Activated naive CD4-positive, alpha-beta T cell treated with anti-CD3 and anti-CD28 coated beads, Interleukin-2, amount 10 ng/mL, durations not matched to agents 7 days and 5 days (primary cell): ENCODE data around the gene PKHD1.

Experiments
- CTCF ChIA-PET: fragments of 350-600 bp; sonication (Branson Sonifier 250); formaldehyde crosslinking; loops from one replicate; lab custom pipeline; 2021; ENCODE audit warnings: antibody characterized with exemption; lab: Charles Lee
- DNase-seq: peaks from one replicate; pipeline ENCODE4 v3.0.0-alpha.2; 2020
- H3K27ac Mint-ChIP-seq: one replicate; pipeline ENCODE4 v1.8.0; 2021; ENCODE audit warnings: mild to moderate bottlenecking, moderate library complexity, mixed read lengths
- H3K27me3 Mint-ChIP-seq: one replicate; pipeline ENCODE4 v1.8.0; 2021; ENCODE audit warnings: mild to moderate bottlenecking, mixed read lengths
- H3K36me3 Mint-ChIP-seq: one replicate; pipeline ENCODE4 v1.8.0; 2021; ENCODE audit warnings: mixed read lengths
- H3K4me1 Mint-ChIP-seq: one replicate; pipeline ENCODE4 v1.8.0; 2021; ENCODE audit warnings: mixed read lengths
- H3K4me3 Mint-ChIP-seq: one replicate; pipeline ENCODE4 v1.8.0; 2021; ENCODE audit warnings: mild to moderate bottlenecking, moderate library complexity, mixed read lengths
- H3K9me3 Mint-ChIP-seq: one replicate; pipeline ENCODE4 v1.8.0; 2021; ENCODE audit warnings: mixed read lengths

Gene PKHD1

DNA sequence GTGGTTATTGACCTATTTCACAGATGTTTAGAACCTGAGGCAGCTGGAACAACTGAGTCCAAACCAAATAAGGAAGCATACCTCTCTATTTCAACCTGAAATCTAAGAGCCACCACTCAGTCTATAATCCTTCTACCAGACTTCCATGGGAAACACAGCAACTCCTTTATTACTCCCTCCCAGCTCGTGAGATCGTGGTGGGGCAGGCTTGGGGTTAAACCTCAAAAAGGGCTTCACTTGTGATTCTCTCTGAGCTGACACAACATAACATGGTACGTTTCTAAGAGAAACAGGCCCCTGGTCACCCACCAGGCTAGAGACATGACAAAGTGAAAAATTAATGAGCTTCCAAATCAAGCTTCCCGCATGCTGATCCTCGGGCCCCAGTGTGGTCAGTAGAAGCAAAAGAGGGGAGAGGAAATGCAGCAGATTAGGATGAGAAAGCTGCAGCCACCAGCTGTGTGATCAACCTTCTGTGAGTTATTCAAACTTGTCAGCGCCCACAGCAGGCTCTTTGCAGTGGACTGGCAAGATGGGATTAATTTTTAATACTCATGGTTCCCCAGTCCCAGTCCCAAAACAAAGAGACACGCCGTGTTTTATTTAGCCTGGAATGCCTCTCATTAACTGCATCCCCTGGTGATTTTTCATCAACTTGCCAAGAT lies 9.3 kb downstream of the PKHD1 start:
- Mint-ChIP-seq H3K27ac (no peak overlapping the region), H3K36me3 (no peaks in the 10 kb centered on the region), H3K9me3 (no peaks in the 10 kb centered on the region), H3K4me3 (no peak overlapping the region), H3K27me3 (peaks cover 14% of the 10 kb centered on the region), H3K4me1 (no peaks in the 10 kb centered on the region)
- no peak for DNase-seq
- CTCF ChIA-PET, result no interaction called here

DNA sequence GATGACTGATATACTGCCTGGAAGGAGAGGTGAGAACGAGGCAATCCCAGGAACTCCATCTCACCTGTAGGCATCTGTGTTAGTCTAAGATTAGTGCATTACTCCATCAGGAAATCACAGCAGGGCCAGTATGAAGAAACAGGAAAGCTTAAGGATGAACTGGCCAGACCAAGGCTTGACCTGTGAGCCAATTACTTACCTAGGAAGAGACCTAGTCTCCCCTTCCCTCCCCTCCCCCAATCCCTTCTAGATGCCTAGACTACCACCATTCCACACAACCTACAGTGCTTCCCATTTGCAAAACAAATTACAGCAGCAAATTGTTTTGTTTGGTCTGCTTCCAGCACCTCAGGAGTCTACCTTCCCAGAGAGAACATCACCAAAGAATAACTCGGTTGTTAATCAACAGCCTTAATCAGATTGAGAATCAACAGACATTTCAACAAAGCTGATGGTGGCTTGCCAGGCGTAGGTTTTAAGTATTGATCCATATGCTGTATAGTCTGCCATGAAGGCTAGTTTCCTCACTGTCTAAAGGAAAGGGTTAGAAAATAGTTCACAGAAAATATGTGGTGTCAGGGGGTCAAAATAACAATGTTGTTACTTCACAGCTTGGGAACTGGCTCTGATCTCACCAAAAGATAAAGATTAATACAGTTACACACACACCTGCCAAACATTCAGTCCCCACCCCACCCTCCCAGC lies 10.1 kb downstream of the PKHD1 start:
- CTCF ChIA-PET, result no interaction called here
- DNase-seq, result no peak
- Mint-ChIP-seq H3K27ac (no peak overlapping the region), H3K4me1 (no peaks in the 10 kb centered on the region), H3K9me3 (no peaks in the 10 kb centered on the region), H3K27me3 (peaks cover 14% of the 10 kb centered on the region), H3K4me3 (no peak overlapping the region), H3K36me3 (no peaks in the 10 kb centered on the region)

DNA sequence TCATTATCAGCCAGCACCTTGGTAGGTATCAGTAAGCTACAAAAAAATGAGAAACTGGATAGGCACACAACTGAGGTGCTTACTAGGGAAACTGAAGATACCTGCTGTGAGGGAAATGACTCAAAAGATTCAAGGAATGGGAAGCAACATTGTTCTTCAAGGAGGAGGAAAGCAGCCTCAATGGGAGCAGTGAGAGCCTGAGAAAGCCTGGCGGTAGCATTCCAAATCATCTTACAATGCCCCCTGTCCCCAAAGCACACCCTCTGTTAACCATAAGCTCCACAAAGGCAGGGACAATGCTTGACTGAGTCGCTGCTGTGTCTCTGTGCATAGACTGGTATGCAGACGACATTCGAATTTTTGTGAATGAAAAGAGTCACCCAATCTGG lies 10.6 kb downstream of the PKHD1 start:
- CTCF ChIA-PET, result no interaction called here
- no peak for DNase-seq
- H3K4me3 Mint-ChIP-seq, result no peak overlapping the region
- no peaks in the 10 kb centered on the region for H3K9me3 Mint-ChIP-seq
- H3K36me3 Mint-ChIP-seq, result no peaks in the 10 kb centered on the region
- H3K27ac Mint-ChIP-seq, result no peak overlapping the region
- H3K4me1 Mint-ChIP-seq, result no peaks in the 10 kb centered on the region
- H3K27me3 Mint-ChIP-seq, result peaks cover 14% of the 10 kb centered on the region

DNA sequence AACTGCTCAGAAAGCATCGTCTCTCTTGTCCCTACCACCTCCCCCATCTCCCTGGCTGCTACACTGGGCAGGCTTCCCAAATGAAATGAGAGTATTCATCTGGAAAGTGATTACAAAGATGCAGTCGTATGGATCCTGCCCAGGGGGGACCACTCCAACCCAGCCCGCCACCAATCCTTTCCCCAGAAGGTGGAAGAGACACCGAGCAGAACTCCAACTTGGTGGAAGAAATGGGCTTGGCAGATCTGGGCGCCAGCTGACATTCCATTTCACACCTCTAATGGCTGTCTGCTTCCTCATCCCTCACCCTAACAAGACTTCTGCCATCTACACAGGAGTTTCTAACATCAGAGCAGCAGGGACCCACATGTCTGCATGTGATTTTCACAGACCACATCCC lies 12.7 kb downstream of the PKHD1 start:
- H3K4me1 Mint-ChIP-seq, result no peaks in the 10 kb centered on the region
- no peaks in the 10 kb centered on the region for H3K9me3 Mint-ChIP-seq
- no peak overlapping the region for H3K27ac Mint-ChIP-seq
- no peaks in the 10 kb centered on the region for H3K36me3 Mint-ChIP-seq
- H3K4me3 Mint-ChIP-seq, result no peak overlapping the region
- H3K27me3 Mint-ChIP-seq, result peaks cover 12% of the 10 kb centered on the region
- CTCF ChIA-PET, result interaction anchor here (1.8 kb wide), 1 partner anchor 11 kb away, joined by 5 read pairs; no protein-coding TSS in a partner anchor
- DNase-seq, result no peak

DNA sequence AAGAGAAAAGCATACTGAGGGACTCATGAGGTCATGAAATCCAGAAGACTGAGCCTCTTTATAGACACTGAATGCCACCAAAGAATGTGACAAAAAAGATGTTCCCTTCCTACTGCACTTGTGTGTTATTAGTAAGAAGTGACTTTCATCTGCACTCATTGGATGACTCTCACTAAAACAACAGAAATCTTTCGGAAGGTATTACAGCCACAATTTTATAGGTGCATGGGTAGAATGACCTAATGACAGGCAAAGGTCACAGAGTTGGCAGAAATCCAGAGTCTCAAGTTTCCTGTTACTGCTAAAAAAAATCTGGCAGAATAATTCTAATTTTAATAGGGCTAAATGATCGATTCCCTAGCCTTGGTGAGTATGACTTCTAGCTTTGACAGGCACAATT lies 13.3 kb downstream of the PKHD1 start:
- Mint-ChIP-seq H3K4me1 (no peaks in the 10 kb centered on the region), H3K27ac (no peak overlapping the region), H3K9me3 (no peaks in the 10 kb centered on the region), H3K4me3 (no peak overlapping the region), H3K36me3 (no peaks in the 10 kb centered on the region), H3K27me3 (peaks cover 10% of the 10 kb centered on the region)
- CTCF ChIA-PET, result no interaction called here
- no peak for DNase-seq

DNA sequence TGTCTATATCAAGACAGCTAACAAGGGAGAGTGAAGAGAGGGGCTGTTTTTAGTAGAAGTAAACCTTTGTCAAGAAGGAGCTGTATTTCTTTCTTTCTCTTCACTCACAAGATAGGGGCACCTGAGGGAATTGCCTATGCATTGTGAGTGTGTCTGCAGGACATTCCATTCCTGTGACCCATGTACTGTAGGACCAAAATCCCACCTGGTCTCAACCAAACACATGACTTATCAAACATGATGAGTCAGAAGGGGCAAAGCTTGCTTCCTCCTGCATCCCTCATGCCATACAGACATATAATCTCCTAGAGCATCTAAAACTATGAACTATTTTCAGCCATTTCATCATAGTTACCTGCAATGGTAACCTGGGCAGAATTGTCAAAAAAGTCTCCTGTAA lies 21.8 kb downstream of the PKHD1 start:
- CTCF ChIA-PET, result interaction anchor here (0.9 kb wide), 1 partner anchor 169 kb away, joined by 3 read pairs; no protein-coding TSS in a partner anchor
- H3K4me3 Mint-ChIP-seq, result no peak overlapping the region

DNA sequence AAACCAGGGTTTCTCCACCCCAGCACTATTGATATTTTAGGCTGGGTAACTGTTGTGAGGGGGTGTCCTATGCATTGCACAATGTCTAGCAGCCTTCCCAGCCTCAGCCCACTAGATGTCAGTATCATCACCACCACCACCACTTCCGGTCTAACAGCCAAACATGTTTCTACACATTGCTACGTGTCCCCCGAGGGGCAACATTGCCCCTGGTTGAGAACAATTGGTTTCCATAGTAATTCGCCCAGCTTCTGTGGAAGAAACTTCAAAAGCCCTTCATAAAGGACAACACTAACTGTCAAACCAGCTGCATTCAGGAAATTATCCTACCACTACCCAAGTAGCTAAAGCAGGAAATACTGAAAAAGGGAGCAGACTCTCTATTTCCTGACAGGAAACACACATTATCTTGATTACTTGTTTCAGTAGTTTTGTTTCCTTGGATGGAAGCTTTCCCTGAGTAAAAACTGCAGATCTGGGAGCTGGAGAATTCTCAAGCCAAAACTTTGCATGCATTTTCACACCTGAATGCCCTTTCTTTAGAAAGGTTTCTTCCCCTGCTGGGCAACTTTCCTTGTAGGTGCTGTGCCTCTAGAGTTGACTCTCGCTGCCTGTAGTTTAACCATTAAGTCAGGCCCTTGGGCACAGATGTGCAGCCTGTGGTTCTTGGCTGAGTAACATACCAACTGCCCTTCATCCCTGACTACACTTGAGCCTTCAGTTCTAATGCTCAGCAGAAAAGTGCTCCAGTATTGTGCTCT lies 23.6 kb downstream of the PKHD1 start:
- peak; percentile 76 for DNase-seq
- CTCF ChIA-PET, result interaction anchor here (0.6 to 2.4 kb wide), 14 partner anchors 9 to 536 kb away, joined by 3 to 16 read pairs (median 4); partner anchors contain the start of gene MCM3
- H3K27ac Mint-ChIP-seq, result peak overlapping the region; percentile 88
- H3K9me3 Mint-ChIP-seq, result peaks cover 2% of the 10 kb centered on the region
- H3K4me3 Mint-ChIP-seq, result peak overlapping the region; percentile 25
- H3K27me3 Mint-ChIP-seq, result peaks cover 5% of the 10 kb centered on the region
- H3K4me1 Mint-ChIP-seq, result peaks cover 12% of the 10 kb centered on the region
- no peaks in the 10 kb centered on the region for H3K36me3 Mint-ChIP-seq

More for the DNA sequence above, 21.8 kb downstream of the PKHD1 start:
- H3K36me3 Mint-ChIP-seq, result no peaks in the 10 kb centered on the region
- peaks cover 12% of the 10 kb centered on the region for H3K4me1 Mint-ChIP-seq
- peaks cover 5% of the 10 kb centered on the region for H3K27me3 Mint-ChIP-seq
- no peak overlapping the region for H3K27ac Mint-ChIP-seq
- no peak for DNase-seq
- H3K9me3 Mint-ChIP-seq, result peaks cover 2% of the 10 kb centered on the region

DNA sequence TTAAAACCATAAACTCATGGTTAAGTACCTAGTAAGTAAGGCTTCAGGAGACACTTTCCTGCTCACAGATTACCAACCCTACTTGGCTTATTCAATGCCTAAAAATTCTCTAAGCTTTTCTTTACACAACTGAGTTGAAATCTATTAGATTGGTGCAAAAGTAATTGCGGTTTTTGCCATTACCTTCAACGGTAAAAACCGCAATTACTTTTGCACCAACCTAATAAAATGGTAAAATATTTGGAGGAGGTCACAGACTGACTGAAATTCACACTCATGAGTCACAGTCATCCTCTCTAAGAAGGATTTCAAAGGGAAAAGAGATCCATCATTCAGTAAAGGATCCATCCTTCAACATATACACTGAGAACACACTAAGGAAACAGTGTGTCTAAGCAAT lies 25.9 kb downstream of the PKHD1 start:
- peaks cover 4% of the 10 kb centered on the region for H3K27me3 Mint-ChIP-seq
- H3K36me3 Mint-ChIP-seq, result no peaks in the 10 kb centered on the region
- CTCF ChIA-PET, result interaction anchor here (1.7 to 2.8 kb wide), 2 partner anchors 12 to 202 kb away, joined by 7 to 17 read pairs; no protein-coding TSS in a partner anchor
- peaks cover 2% of the 10 kb centered on the region for H3K9me3 Mint-ChIP-seq
- DNase-seq, result no peak
- H3K4me1 Mint-ChIP-seq, result peaks cover 12% of the 10 kb centered on the region
- no peak overlapping the region for H3K4me3 Mint-ChIP-seq
- H3K27ac Mint-ChIP-seq, result no peak overlapping the region

DNA sequence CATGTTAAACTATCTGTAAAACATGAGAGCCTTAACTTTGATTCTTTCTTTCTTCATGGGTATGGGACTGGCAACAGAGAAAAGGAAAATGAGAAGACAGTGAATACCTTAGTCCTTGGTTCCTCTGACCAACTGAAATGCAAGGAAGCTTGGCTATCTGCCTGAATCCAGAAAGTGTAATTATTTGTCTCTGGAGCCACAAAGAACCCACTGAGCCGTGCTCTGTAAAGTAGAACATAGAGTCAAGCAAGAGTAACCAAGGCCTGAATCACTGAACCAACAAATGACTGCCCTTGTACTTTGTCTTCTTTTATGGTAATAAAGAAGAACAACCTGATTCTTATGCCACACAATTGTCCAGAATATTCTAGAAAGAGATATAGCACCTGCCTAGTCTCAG lies 27.6 kb downstream of the PKHD1 start:
- H3K36me3 Mint-ChIP-seq, result no peaks in the 10 kb centered on the region
- H3K9me3 Mint-ChIP-seq, result peaks cover 2% of the 10 kb centered on the region
- CTCF ChIA-PET, result interaction anchor here (2.8 kb wide), 1 partner anchor 10 kb away, joined by 17 read pairs; no protein-coding TSS in a partner anchor
- no peak overlapping the region for H3K27ac Mint-ChIP-seq
- peaks cover 12% of the 10 kb centered on the region for H3K4me1 Mint-ChIP-seq
- no peak for DNase-seq
- H3K27me3 Mint-ChIP-seq, result peaks cover 4% of the 10 kb centered on the region
- no peak overlapping the region for H3K4me3 Mint-ChIP-seq

DNA sequence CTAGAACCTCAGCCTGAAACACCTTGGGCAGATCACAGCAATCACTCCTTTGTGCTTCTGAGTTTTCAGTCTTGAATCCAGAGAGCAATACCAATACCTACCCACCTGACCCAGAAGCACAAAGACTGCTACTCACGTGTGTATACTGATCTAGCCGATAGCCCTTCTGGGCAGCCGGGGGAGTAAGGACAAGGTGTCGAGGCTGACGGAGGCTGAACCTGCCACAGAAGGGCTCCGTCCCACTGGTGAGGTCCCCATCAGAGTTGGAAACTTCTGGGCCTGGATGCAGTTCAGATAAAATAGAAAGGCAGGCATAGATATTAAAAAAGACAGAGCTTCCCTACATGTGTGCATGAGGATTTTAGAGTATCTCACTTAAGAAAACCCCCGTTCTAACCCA lies 32.0 kb downstream of the PKHD1 start:
- peaks cover 15% of the 10 kb centered on the region for H3K27me3 Mint-ChIP-seq
- H3K4me1 Mint-ChIP-seq, result no peaks in the 10 kb centered on the region
- DNase-seq, result no peak
- no peaks in the 10 kb centered on the region for H3K36me3 Mint-ChIP-seq
- CTCF ChIA-PET, result no interaction called here
- H3K9me3 Mint-ChIP-seq, result no peaks in the 10 kb centered on the region
- no peak overlapping the region for H3K4me3 Mint-ChIP-seq
- H3K27ac Mint-ChIP-seq, result no peak overlapping the region

DNA sequence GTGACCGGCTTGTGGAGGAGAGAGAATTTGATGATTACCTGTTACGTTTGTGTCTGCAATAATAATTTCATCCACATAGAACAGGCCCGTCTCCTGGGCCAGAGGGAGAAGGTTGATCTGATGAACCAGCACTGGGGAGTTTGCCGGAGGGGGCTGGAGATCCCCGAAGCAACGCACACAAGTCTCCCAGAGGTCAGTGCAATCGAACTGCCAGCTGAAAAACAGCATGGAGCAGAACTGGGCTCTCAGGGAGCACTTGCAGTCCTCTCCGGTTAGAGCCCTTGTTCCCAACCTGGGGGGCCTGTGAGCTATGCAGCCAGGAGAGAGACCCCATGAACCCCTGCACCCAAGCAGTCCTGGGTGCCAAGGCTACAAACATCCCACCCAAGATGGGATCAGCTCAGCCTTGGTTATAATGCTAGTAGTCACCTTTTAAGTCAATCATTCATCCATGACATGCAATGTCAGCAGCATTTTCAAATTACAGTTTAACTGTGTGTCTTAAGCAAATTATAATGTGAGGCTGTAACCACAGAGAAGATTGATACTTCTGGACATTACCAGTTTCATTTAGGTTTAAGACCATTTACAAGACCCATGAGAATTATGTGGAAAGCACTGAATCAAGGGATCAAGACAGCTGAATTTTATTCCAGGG lies 34.2 kb downstream of the PKHD1 start:
- DNase-seq, result no peak
- Mint-ChIP-seq H3K27ac (no peak overlapping the region), H3K4me1 (no peaks in the 10 kb centered on the region), H3K9me3 (no peaks in the 10 kb centered on the region), H3K4me3 (no peak overlapping the region), H3K36me3 (no peaks in the 10 kb centered on the region), H3K27me3 (peaks cover 18% of the 10 kb centered on the region)
- CTCF ChIA-PET, result interaction anchor here (0.6 to 1.1 kb wide), 2 partner anchors 11 to 959 kb away, joined by 3 to 4 read pairs; no protein-coding TSS in a partner anchor

DNA sequence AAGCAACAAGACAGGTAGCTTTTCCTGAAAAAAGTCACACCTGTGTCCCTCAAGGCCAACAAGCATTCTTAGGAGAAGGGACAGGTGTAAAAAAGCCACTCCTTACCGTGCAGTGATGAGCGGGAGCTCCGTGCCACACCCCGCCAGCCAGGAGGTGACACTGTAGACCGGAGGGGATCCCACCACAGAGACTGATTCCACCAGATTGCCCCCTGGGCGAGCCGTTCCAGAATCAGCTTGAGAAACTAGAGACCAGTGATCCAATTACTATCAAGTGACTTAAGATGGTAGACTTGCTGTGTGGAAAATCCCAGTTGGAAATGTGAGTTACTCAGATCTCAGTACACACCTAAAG lies 37.4 kb downstream of the PKHD1 start:
- DNase-seq, result no peak
- Mint-ChIP-seq H3K27me3 (peaks cover 17% of the 10 kb centered on the region), H3K27ac (no peak overlapping the region), H3K4me1 (no peaks in the 10 kb centered on the region), H3K9me3 (no peaks in the 10 kb centered on the region), H3K36me3 (no peaks in the 10 kb centered on the region), H3K4me3 (no peak overlapping the region)
- CTCF ChIA-PET, result interaction anchor here (0.6 to 3.4 kb wide), 14 partner anchors 8 to 607 kb away, joined by 3 to 24 read pairs (median 4); no protein-coding TSS in a partner anchor

DNA sequence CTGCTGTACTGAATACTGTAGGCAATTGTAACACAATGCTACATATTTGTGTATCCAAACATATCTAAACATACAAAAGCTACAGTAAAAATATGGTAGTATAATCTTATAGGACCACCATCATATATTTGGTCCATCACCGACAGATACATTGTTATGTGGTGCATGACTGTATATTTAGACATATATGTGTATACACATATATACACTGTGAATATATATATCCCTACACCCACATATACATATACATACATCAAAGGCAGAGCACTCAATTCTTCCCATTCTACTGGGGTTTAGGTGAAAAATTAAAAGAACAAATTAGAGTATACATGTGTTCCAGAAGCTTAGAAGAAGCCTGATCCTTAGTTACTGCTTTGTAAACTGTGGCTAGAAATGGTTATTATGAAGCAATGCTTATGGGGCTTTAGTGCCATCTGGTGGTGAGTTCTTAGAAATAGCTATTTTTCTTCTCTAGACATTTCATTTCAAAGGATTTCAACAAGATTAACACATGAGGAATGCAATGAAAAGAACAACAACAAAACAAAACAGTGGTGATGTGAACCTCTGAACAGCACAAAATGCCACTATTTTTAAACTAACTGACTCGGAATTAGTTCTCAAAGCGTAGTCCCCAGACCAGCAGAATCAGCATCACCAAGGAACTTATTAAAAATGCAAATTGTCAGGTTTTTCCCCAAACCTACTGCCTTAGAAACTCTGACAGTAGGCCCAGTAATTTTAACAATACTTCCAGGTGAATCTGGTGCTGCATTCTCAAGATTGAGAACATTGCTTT lies 38.0 kb downstream of the PKHD1 start:
- Mint-ChIP-seq H3K4me1 (no peaks in the 10 kb centered on the region), H3K36me3 (no peaks in the 10 kb centered on the region), H3K9me3 (no peaks in the 10 kb centered on the region), H3K27ac (no peak overlapping the region), H3K4me3 (no peak overlapping the region), H3K27me3 (peaks cover 14% of the 10 kb centered on the region)
- no peak for DNase-seq
- CTCF ChIA-PET, result interaction anchor here (0.6 to 3.4 kb wide), 16 partner anchors 9 to 666 kb away, joined by 3 to 24 read pairs (median 4); no protein-coding TSS in a partner anchor
